ENCODE results near the gene CFD.
"Not testable (repeated sequence)": the region's sequence is repeated elsewhere in the genome, so short reads cannot be mapped to it uniquely, and the experiment has no call there.

Gene CFD

DNA sequence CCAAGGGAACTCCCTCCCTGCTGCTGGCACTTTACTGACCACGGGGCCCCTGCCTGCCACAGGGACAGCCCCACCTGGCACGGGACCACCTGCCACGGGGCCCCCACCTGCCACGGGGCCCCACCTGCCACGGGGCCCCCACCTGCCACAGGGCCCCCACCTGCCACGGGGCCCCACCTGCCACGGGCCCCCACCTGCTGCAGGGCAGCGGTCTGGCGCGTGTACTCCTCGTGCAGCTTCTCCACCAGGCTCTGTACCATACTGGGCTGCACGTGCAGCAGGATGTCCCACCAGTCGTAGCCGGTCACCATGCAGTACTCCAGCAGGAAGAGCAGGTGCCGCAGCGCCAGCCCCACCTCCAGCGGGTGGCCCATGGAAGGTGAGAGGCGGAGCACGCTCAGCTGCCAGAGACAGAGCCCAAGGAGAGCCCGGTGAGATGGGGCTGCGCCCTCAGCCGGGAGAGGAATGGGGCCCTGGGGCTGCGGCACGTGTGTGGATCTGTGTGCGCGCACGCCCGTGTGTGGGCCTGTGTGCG, 17.4 kb downstream of the CFD start:
- DNase-seq (ENCODE audit: extremely low read depth, low read depth) = no peak
- TF ChIP-seq CTCF (IDR thresholded peaks at IDR 0.05; ENCODE audit: low read depth, low read length) = no peak

- DNase-seq (ENCODE audit: extremely low read depth, low read depth) = not testable (repeated sequence)
Observed at GRCh38 chr19:877992-878660, 18.7 kb downstream of the CFD start.

DNA sequence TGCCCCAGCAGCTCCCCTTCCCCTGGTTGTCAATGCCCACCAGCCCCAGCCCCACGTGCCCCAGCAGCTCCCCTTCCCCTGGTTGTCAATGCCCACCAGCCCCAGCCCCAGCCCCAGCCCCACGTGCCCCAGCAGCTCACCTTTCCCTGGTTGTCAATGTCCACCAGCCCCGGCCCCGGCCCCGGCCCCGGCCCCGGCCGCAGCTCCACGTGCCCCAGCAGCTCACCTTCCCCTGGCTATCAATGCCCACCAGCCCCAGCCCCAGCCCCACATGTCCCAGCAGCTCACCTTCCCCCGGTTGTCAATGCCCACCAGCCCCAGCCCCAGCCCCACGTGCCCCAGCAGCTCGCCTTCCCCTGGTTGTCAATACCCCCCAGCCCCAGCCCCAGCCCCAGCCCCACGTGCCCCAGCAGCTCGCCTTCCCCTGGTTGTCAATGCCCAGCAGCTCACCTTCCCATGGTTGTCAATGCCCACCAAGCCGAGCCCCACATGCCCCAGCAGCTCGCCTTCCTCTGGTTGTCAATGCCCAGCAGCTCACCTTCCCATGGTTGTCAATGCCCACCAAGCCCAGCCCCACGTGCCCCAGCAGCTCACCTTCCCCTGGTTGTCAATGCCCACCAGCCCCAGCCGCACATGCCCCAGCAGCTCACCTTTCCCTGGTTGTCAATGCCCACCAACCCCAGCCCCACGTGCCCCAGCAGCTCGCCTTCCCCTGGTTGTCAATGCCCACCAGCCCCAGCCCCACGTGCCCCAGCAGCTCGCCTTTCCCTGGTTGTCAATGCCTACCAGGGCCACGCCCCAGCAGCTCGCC, 19.5 kb downstream of the CFD start:
- not testable (repeated sequence) for DNase-seq (ENCODE audit: extremely low read depth, low read depth)

DNA sequence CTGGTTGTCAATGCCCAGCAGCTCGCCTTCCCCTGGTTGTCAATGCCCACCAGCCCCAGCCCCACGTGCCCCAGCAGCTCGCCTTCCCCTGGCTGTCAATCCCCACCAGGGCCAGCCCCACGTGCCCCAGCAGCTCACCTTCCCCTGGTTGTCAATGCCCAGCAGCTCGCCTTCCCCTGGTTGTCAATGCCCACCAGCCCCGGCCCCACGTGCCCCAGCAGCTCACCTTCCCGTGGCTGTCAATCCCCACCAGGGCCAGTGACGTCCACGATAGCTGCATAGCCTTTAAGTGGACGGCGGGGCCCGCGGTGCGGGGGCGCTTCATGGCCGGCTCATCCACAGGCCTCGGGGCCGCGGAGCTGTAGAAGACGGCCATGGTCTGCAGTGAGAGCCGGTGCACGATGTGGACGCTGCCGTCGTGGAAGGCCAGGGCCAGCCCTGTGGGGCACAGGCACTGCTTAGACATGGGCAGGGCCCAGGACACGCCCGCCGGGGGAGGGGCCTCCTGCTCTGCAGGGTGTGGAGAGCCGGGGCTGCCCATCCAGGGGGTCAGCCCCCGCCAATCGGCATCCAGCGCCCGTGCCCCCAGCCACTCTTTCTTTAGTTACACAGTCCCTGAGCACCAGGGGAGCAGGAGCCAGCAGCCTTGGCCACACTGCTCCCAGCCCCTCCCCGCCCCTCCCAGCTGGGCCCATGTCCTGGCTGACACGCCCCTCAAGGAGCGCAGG, 20.4 kb downstream of the CFD start:
- no peak for DNase-seq (ENCODE audit: extremely low read depth, low read depth)
- TF ChIP-seq CTCF (IDR thresholded peaks at IDR 0.05; ENCODE audit: low read depth, low read length) = no peak

DNA sequence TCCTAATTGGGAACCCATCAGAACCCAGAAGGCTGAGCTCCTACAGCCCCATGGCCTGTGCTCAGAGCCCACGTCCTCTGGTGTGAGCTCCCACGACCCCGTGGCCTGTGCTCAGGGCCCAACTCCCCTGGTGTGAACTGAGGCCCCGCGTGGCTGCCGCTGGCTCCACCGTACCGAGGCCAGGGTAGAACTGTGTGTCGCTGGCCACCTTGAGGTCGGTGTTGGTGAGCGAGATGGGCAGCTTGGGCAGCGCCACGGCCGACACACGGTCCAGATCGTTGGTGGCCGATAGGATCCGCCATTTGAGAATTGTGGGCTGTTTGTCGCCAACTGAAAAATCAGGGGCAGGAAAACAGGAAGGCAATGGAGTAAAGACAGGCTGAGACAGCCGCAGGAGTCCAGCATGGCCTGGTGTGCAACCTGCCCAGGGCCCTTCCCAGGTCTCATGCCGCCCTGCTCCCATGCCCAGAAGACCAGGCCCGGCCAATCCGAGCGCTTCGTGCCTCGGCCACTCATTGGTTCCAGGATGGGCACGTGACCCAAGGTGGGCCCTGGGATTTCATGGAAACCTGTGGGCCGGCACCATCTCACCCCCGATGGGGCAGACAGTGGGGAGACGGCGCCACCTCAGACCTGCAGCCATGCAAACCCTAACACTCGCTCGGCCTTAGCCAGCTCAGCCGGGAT, 22.1 kb downstream of the CFD start:
- no peak for DNase-seq (ENCODE audit: extremely low read depth, low read depth)
- TF ChIP-seq CTCF (IDR thresholded peaks at IDR 0.05; ENCODE audit: low read depth, low read length) = no peak

DNA sequence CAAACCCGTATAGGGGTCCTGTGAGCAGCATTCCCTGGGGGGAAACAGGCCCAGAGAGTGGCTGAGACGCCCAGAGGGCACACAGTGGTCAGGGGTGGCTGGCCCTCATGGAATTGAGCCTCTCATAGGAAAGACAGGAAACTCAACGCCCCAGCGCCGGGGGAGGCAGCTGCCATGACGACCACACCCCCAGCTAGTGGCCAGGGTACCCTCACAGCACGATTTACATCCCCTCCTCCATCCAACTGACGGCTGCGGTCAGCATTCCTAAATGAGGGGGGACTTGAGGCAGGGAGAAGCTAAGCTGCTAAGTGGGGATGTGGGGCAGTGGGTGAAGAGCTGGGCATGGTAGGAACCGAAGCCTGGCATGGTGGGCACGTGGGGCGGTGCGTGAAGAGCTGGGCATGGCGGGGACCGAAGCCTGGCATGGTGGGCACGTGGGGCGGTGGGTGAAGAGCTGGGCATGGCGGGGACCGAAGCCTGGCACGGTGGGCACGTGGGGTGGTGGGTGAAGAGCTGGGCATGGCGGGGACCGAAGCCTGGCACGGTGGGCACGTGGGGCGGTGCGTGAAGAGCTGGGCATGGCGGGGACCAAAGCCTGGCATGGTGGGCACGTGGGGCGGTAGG, 23.5 kb downstream of the CFD start:
- no peak for DNase-seq (ENCODE audit: extremely low read depth, low read depth)
- no peak for TF ChIP-seq CTCF (IDR thresholded peaks at IDR 0.05; ENCODE audit: low read depth, low read length)

GRCh38 chr19:883661-884211, 24.3 kb downstream of the CFD start:
- DNase-seq (ENCODE audit: extremely low read depth, low read depth) = no peak
- no peak for TF ChIP-seq CTCF (IDR thresholded peaks at IDR 0.05; ENCODE audit: low read depth, low read length)

All from AG09319 (cell line).